Activated T-cell treated with anti-CD3 and anti-CD28 coated beads, Interleukin-2, amount 50 U/mL, for 72 hours (primary cell): ENCODE data around the gene NOTCH2NLA. TPM values are rescaled to one million over a fixed set of nuclear protein-coding genes. Genes with fewer than 3 reads are reported as not detected.
A peak's percentile ranks its signal among the peaks of the same experiment; 100 is the strongest.
"Not testable (repeated sequence)": the region's sequence is repeated elsewhere in the genome, so short reads cannot be mapped to it uniquely, and the experiment has no call there.

ENCODE experiments used
- ATAC-seq, 2 donors: fragments of 150-1000 bp; cut with Tn5 transposase; replicated peaks in 1 of 2; 2 replicates each; pipeline ENCODE4 v1.10.0; 2021; ENCODE audit warnings: moderate library complexity in 2 of 2, mild to moderate bottlenecking in 1 of 2
- DNase-seq, 2 donors: peaks; one replicate each; pipeline ENCODE4 v3.0.0; 2021 to 2022; ENCODE audit warnings: mixed read lengths in 1 of 2
- H3K27ac Mint-ChIP-seq: one replicate; pipeline ENCODE4 v1.8.0; 2022; ENCODE audit warnings: mild to moderate bottlenecking, moderate library complexity, mixed read lengths
- H3K27me3 Mint-ChIP-seq: one replicate; pipeline ENCODE4 v1.8.0; 2022; ENCODE audit warnings: low read depth, mixed read lengths
- H3K36me3 Mint-ChIP-seq, 2 donors: one replicate each; pipeline ENCODE4 v1.8.0; 2022; ENCODE audit warnings: mixed read lengths in 2 of 2, mild to moderate bottlenecking in 1 of 2; ENCODE audit not compliant: insufficient read depth in 2 of 2
- H3K4me1 Mint-ChIP-seq: one replicate; pipeline ENCODE4 v1.8.0; 2022; ENCODE audit warnings: low read depth, mixed read lengths
- H3K4me3 Mint-ChIP-seq, 2 donors: one replicate each; pipeline ENCODE4 v1.8.0; 2022; ENCODE audit warnings: mild to moderate bottlenecking in 2 of 2, mixed read lengths in 2 of 2, moderate library complexity in 2 of 2
- H3K9me3 Mint-ChIP-seq, 2 donors: one replicate each; pipeline ENCODE4 v1.8.0; 2022; ENCODE audit warnings: mixed read lengths in 2 of 2
- total RNA-seq, 2 donors: library from RNA; stranded (reverse); gene quantifications; one replicate each; pipeline ENCODE4 v1.2.3, GENCODE V29; 2022

Gene NOTCH2NLA
- 10 to 100 TPM; 36.6 to 39.3 TPM for total RNA-seq

DNA sequence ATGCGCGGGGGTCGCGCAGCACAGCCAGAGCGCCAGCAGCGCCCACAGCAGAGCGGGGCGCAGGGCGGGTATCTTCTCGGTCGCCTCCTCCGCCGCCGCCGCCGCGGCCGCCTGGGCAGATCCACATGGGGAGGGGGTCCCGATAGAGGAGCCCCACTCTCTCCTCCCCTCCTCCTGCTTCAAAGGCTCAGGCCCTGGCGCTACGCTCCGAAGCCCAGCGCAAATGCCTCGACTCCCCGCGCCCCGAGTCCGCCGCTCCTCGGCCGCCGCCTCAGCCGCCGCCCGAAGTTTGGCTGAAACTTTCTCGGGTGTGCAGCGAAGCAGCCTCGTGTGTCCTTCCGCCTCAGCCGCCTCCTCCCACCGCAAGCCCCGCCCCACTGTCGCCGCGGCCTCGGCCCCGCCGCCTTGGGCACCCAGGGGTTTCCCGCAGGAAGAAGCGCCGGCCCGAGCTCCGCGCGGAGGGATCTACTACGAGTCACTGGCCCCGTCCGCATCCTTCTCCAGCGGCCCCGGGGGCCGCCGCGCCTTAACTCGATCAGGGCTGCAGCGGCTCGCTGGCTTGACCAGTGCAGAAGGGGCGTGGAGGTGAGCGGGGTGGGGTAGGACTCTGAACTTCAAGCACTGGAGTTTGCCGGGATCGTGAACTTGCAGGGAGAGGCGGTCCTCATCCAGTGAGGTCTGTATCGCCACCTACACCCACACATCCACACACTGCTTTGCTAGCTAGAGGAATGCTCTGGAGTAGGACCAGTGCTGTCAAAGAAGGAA, at the start of gene NOTCH2NLA:
TSS of gene NOTCH2NLA (minus strand) at position 312 of the 768 bp plus-strand sequence. CDS start 39,684 bp downstream, outside the sequence.
- not testable (repeated sequence) for H3K9me3 Mint-ChIP-seq, H3K4me1 Mint-ChIP-seq, H3K27ac Mint-ChIP-seq, H3K27me3 Mint-ChIP-seq, H3K36me3 Mint-ChIP-seq
- ATAC-seq (peak; percentile 85 to 91), DNase-seq (peak; percentile 42 to 44)
- H3K4me3 Mint-ChIP-seq: peak within 1 kb of the TSS; percentile 78

DNA sequence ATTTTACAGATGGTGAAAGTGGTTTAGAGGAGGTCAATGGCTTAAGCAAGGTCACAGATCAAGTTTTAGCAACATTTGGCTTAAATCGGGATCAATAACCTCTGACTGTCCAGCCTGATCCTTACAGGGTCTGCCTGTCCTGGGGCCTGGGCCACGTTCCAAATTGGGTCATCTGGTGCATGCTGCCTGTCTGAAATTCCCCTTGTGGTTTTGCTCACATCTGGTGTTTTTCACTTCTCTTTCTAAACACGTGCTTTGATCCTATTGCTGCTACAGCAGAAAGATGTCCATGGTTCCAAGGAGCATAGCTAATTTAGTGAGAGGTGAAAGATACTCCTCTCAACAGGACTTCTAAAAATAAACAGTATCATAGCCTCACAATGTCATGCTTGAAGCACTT, 49.5 kb upstream of the NOTCH2NLA start:
- not testable (repeated sequence) for H3K36me3 Mint-ChIP-seq, H3K27ac Mint-ChIP-seq, DNase-seq, ATAC-seq, H3K27me3 Mint-ChIP-seq, H3K9me3 Mint-ChIP-seq, H3K4me3 Mint-ChIP-seq, H3K4me1 Mint-ChIP-seq

DNA sequence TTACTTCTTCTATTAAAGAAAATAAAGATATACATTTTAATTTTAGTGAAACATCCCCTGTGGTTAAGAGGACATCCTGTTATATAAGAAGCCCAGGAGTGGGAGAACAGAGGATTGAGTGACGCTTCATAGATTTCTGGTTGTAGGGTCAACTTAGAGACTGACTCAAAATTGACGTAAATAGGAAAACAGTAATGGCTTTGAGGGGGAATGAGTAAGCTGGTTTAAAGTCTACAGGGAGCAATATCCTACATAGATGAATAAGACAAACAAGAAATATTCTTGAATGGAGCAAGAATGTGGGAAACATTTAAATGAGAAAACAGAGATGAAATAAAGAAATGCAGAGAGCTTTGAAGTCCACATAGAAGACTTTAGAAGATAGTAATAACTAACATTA, 48.3 kb upstream of the NOTCH2NLA start:
- H3K4me1 Mint-ChIP-seq, ATAC-seq, H3K27me3 Mint-ChIP-seq, H3K9me3 Mint-ChIP-seq, H3K4me3 Mint-ChIP-seq, DNase-seq, H3K36me3 Mint-ChIP-seq, H3K27ac Mint-ChIP-seq: not testable (repeated sequence)

DNA sequence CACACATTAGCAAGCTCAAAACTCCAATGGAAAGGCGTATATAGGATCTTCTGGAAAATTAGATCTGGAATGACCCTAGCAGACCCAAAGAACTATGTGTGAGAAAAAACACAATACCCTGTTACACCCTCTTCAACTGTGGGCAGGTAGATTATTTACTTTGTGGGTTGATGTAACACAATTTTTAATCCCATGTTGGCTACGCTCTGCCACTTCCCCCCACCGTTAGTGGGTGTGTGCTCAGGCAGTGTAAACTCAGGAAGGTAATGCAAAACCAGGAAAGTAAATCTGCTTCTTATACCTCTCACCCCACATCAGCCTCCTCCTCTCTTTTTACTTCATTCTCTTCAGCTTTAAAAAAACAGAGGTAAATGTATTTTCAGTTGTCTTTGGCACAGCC, 45.3 kb upstream of the NOTCH2NLA start:
- not testable (repeated sequence) for ATAC-seq, H3K27ac Mint-ChIP-seq, H3K4me1 Mint-ChIP-seq, DNase-seq, H3K9me3 Mint-ChIP-seq, H3K4me3 Mint-ChIP-seq, H3K27me3 Mint-ChIP-seq, H3K36me3 Mint-ChIP-seq

- H3K4me3 Mint-ChIP-seq, H3K27me3 Mint-ChIP-seq, H3K27ac Mint-ChIP-seq, ATAC-seq, DNase-seq, H3K9me3 Mint-ChIP-seq, H3K36me3 Mint-ChIP-seq, H3K4me1 Mint-ChIP-seq: not testable (repeated sequence)
These were observed 44.4 kb upstream of the NOTCH2NLA start for GRCh38 chr1:146273194-146273593.

GRCh38 chr1:146272734-146273133, 43.9 kb upstream of the NOTCH2NLA start:
- not testable (repeated sequence) for ATAC-seq, H3K36me3 Mint-ChIP-seq, H3K4me3 Mint-ChIP-seq, H3K4me1 Mint-ChIP-seq, H3K27ac Mint-ChIP-seq, DNase-seq, H3K9me3 Mint-ChIP-seq, H3K27me3 Mint-ChIP-seq

- H3K27me3 Mint-ChIP-seq, H3K36me3 Mint-ChIP-seq, ATAC-seq: not testable (repeated sequence)
These were observed 43.2 kb upstream of the NOTCH2NLA start for GRCh38 chr1:146271977-146272376.

DNA sequence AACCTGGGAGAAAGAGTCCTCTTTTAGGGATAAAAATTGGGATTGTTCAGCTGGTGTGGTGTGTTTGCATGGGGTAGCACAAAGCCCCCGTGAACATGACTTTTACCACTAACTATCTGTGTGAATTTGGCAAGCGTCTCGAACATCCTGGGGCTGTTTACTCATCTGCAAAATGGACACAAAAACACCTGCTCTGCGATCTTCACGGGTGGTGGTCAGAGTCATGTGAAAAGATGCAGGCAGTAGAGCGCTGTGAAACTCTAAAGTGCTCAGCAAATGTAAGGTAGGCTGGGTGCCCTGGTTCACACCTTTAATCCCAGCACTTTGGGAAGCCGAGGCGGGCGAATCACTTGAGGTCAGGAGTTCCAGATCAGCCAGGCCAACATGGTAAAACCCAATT, 41.3 kb upstream of the NOTCH2NLA start:
- H3K27me3 Mint-ChIP-seq, DNase-seq, H3K9me3 Mint-ChIP-seq, H3K36me3 Mint-ChIP-seq, ATAC-seq, H3K27ac Mint-ChIP-seq, H3K4me3 Mint-ChIP-seq, H3K4me1 Mint-ChIP-seq: not testable (repeated sequence)

More at GRCh38 chr1:146271977-146272376, 43.2 kb upstream of the NOTCH2NLA start:
- not testable (repeated sequence) for H3K9me3 Mint-ChIP-seq, DNase-seq, H3K4me3 Mint-ChIP-seq, H3K4me1 Mint-ChIP-seq, H3K27ac Mint-ChIP-seq

GRCh38 chr1:146266179-146266748, 37.4 kb upstream of the NOTCH2NLA start:
- not testable (repeated sequence) for H3K9me3 Mint-ChIP-seq, H3K27me3 Mint-ChIP-seq, H3K4me3 Mint-ChIP-seq, H3K36me3 Mint-ChIP-seq, H3K4me1 Mint-ChIP-seq, H3K27ac Mint-ChIP-seq, DNase-seq
- ATAC-seq: peak; percentile 58 to 65

- H3K9me3 Mint-ChIP-seq, H3K27me3 Mint-ChIP-seq, H3K36me3 Mint-ChIP-seq, H3K4me1 Mint-ChIP-seq, DNase-seq, H3K27ac Mint-ChIP-seq, H3K4me3 Mint-ChIP-seq, ATAC-seq: not testable (repeated sequence)
These were observed 35.9 kb upstream of the NOTCH2NLA start for GRCh38 chr1:146264761-146265160.

DNA sequence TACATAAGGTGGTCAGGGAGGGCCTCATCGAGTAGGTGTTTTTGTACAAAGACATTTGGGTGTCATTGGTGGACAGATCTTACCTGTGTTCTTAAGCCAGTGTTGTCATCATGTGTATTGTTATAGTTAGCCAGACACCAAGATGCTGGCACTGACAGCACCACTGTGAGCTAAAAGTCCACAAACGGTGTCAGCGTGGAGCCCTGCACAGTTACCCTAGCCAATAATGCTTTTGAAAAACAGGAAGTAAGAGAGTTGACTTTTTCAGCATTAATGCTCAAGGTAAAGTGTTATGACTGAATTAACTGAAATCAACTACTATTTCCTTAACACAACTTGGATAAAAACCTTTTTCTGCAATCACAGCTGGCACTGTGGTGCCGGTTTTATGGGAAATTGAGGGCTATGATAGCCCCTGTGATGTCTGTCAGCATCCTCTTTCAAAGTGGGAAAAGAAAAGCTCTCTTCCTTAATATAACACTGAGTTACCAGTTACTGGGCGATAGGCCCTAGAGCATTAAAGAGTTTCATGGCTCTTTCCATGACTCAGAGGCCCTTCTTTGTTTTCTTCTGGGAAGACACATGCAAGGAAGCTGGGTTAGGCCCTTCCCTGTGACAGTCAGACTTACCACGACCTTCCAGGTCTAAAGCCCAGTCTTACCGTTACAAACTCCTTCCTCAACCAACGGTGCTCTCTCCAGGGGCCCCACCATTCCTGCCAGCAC, 31.3 kb upstream of the NOTCH2NLA start:
- not testable (repeated sequence) for H3K27me3 Mint-ChIP-seq, DNase-seq, H3K4me1 Mint-ChIP-seq, H3K9me3 Mint-ChIP-seq, H3K4me3 Mint-ChIP-seq, H3K36me3 Mint-ChIP-seq, H3K27ac Mint-ChIP-seq
- ATAC-seq: peak; percentile 15 to 37

GRCh38 chr1:146257992-146258552, 29.3 kb upstream of the NOTCH2NLA start:
- not testable (repeated sequence) for H3K27ac Mint-ChIP-seq, H3K27me3 Mint-ChIP-seq, H3K4me3 Mint-ChIP-seq, H3K4me1 Mint-ChIP-seq, DNase-seq, H3K9me3 Mint-ChIP-seq, ATAC-seq, H3K36me3 Mint-ChIP-seq

DNA sequence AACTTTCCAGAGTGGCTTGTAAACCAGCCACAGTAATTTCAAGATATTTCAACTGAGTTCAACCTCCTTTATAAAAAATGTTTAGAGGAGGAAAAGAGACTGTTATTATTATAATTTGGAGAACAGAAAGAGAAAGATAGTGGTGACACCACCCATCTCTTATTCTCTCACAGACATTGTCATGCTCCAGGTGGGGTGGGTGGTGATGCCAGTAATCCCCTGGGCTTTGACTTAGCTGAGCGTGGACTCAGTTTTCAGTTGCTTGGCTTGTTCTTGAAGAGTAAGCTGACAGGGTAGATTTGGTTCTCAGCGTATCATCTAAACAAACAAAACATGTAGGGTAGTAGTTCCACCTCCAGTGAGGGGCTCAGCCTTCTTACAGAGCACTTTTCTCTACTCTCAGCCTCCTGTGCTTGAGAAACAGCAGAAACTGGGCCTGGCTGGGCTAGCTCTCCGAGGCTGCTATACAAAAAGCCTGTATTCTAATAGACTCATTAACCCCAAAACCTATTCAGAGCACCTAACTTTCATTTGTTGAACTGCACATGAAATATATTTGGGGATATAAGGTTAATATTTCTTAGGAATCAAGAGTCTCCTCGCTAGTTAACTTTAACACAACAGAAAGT, 25.9 kb upstream of the NOTCH2NLA start:
- H3K36me3 Mint-ChIP-seq, H3K9me3 Mint-ChIP-seq, ATAC-seq, H3K27ac Mint-ChIP-seq, H3K27me3 Mint-ChIP-seq, H3K4me3 Mint-ChIP-seq, H3K4me1 Mint-ChIP-seq, DNase-seq: not testable (repeated sequence)
